Skeletal muscle cell (primary cell): Measurements from ENCODE around the gene PFKFB3.
A peak's percentile ranks its signal among the peaks of the same experiment; 100 is the strongest.
"Not testable (repeated sequence)": the region's sequence is repeated elsewhere in the genome, so short reads cannot be mapped to it uniquely, and the experiment has no call there.

Experiments used
- DNase-seq: peaks from one replicate; pipeline ENCODE4 v3.0.0-alpha.2; 2010; ENCODE audit warnings: low read depth
- H3K4me3 ChIP-seq: 2 replicates; pipeline ENCODE4 v1.5.1; 2011; ENCODE audit warnings: low read depth, mild to moderate bottlenecking, control low read depth, low read length, moderate library complexity

The PFKFB3 gene

GRCh38 chr10:6199131-6199733 lies 3.5 kb upstream of the PFKFB3 start:
- H3K4me3 ChIP-seq, result no peak overlapping the region
- DNase-seq, result no peak

- DNase-seq, result no peak
- peak overlapping the region; percentile 36 for H3K4me3 ChIP-seq
Observed at GRCh38 chr10:6200440-6200733, 2.3 kb upstream of the PFKFB3 start.

- H3K4me3 ChIP-seq, result peak overlapping the region; percentile 36
- no peak for DNase-seq
Observed at GRCh38 chr10:6200734-6201515, 1.8 kb upstream of the PFKFB3 start.

DNA sequence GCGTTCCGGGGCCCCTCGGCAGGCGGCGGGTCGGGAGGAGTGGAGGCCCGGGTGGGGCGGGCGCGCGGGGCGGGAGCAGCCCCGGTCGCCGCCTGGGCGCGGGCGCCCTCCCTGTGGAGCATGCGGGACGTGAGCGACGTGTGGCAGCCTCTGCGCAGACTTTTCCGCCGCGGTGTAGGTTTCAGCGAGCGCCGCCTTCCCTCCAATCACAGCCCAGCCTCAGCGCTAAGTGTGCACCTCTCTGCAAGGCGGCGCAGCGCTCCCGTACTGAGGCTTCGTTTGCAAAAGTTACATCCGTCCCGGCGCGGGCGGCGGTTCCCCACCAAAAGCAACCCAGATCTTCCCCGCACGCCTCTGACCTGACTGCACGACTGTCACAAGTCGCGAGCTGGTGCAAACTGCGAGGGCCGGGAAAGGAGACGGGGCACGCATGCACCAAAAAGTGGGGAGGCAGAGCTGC lies 1.2 kb upstream of the PFKFB3 start:
- H3K4me3 ChIP-seq, result peak overlapping the region; percentile 62
- peak; percentile 61 for DNase-seq

- no peak for DNase-seq
- peak overlapping the region; percentile 62 for H3K4me3 ChIP-seq
Observed at GRCh38 chr10:6202098-6202683, 541 bp upstream of the PFKFB3 start.

- no peak for DNase-seq
- H3K4me3 ChIP-seq, result peak overlapping the region; percentile 62
Observed at GRCh38 chr10:6203331-6204062, 765 bp downstream of the PFKFB3 start.

- peak overlapping the region; percentile 62 for H3K4me3 ChIP-seq
- DNase-seq, result no peak
Observed at GRCh38 chr10:6204063-6204340, 1.3 kb downstream of the PFKFB3 start.

DNA sequence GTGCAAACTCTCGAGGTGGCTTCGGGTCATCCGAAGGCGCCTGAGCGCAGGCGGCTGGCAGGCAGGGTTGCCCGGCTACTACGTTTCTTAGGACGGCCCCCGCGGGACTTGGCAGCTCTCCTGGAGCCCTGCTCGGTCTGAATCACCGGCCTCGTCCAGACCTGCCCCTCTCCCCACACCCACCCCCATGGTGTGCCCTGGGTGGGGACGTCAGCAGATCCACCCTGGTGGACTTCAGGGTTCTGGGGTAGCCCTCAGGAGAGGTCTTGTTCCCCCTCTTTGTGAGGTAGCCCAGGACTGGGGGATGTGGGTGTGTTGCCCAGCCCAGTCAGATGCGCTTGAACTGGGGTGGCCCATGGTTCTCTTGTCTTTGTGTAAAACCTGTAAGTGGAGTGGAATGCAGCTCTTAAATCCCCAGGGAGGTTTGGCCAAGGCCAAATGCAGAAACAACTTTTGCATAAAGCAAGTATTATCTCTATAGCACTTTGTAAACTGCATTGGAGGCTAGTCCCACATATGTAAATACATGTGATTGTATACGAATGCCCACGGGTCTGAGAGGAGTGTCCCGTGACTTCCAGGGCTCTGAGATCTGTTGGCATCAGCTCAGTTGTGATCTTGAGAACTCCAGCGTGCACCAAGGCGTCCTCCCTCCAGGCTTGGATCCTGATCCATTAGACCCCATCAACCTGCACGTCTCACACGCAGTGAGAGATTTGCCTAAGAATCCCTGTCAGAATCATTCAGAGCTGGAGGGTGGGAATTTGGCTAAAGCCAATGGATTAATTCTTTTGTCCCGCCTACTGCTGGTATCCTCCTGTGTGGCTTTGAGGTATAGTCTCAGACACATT lies 1.8 kb downstream of the PFKFB3 start:
- peak; percentile 61 for DNase-seq
- peak overlapping the region; percentile 62 for H3K4me3 ChIP-seq

DNA sequence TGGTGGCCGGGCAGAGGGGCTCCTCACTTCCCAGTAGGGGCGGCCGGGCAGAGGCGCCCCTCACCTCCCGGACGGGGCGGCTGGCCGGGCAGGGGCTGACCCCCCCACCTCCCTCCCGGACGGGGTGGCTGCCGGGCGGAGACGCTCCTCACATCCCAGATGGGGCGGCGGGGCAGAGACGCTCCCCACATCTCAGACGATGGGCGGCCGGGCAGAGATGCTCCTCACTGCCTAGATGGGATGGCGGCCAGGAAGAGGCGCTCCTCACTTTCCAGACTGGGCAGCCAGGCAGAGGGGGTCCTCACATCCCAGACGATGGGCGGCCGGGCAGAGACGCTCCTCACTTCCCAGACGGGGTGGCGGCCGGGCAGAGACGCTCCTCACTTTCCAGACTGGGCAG lies 3.8 kb downstream of the PFKFB3 start:
- H3K4me3 ChIP-seq, DNase-seq: not testable (repeated sequence)

DNA sequence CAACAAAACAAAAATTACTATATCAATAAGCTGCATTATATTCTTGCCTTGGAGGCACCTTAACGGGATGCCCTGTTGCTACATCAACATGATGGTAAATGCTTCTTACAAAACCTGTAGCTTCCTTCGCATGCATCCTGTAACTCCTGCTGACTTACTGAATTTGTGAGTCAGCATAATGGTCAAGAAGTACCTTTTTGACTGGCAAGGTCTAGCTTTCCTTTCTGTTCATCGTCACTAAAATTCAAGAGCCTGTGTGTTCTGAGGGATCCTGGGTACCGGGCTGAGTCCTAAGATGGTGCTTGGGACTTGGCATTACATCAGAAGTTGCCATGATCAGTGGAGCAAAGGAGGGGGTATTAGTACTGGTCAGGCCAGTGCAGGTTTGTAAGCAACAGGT lies 4.9 kb downstream of the PFKFB3 start:
- H3K4me3 ChIP-seq, result no peak overlapping the region
- no peak for DNase-seq

DNA sequence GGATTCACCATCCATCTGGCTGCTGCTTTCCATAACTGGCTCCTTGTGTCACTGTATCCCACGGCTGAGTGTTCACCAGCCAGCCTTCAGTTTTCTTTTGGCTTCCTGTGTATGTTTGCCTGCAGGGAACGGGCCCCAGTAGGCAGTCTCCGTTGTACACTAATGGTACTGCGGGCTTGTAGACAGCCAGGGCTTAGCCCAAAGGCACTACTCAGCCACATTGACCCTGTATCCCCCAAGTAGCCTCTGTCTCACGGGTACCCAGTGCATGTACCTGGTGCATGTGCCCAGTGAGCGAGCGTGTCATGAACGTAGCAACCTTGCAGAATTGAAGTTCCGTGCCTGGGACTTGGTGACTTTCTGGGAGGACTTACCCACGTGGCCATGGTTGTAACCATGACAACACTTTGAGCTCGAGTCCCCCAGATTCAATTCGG lies 6.1 kb downstream of the PFKFB3 start:
- no peak for DNase-seq
- no peak overlapping the region for H3K4me3 ChIP-seq

DNA sequence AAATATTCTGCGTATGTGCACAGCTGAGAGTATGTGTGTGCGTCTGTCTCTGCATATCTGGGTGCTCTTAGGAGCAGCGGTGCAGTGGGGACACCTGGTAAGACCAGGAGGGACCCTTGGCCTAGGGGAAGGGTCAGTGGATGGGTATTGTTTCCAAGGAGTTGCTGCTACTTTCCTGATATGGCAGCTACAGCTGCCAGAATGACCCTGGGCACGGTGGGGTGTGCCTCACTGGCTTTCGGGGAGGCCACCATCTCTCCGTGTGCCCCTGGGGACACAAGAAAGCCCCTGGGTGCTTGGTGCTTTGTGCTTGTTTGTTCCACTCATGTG lies 8.6 kb downstream of the PFKFB3 start:
- H3K4me3 ChIP-seq, result no peak overlapping the region

GRCh38 chr10:6211671-6212635 lies 9.2 kb downstream of the PFKFB3 start:
- no peak overlapping the region for H3K4me3 ChIP-seq
- no peak for DNase-seq

More for the DNA sequence above, 8.6 kb downstream of the PFKFB3 start:
- no peak for DNase-seq

DNA sequence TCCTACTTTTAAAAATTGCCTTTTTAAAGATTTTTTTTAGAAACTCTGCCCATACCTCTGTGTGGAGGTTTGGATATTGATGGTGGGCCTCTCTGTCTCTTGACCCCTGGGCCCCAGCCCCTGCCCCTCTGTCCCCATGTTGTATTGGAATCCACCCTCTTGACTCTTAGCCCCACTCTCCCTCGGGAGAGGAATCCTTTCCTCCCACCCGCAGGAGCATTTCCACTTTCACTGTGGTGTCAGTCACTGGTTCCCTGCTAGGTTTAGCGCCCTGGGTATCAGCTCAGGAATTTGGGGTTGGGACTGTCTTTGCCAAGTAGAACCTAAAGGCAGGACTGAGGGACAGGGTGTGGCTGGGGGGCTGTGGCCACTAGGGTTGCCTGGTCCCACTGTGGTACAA lies 10.1 kb downstream of the PFKFB3 start:
- H3K4me3 ChIP-seq, result no peak overlapping the region
- no peak for DNase-seq

- no peak overlapping the region for H3K4me3 ChIP-seq
- DNase-seq, result no peak
Observed at GRCh38 chr10:6213257-6213905, 10.6 kb downstream of the PFKFB3 start.

GRCh38 chr10:6213908-6214307 lies 11.2 kb downstream of the PFKFB3 start:
- no peak overlapping the region for H3K4me3 ChIP-seq
- no peak for DNase-seq

DNA sequence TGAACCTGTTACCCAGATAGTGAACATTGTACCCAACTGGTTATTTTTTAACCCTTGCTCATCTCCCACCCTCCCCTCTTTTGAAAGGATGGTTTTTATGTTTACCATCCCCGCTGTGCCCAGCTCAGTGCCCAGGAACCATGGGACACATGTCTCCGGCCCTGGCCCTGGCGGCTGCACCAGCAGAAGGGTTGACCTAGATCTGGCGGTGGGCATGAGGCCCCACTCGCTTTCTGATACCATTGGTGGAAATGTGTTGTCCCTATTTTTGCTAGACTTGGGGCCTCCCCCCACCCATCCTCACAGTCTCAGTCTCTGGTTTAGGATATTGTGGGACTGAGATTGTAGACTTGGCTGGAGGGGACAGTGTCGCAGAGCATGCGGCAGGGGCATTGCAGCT lies 11.9 kb downstream of the PFKFB3 start:
- DNase-seq, result no peak

GRCh38 chr10:6215241-6215640 lies 12.5 kb downstream of the PFKFB3 start:
- H3K4me3 ChIP-seq, result no peak overlapping the region
- no peak for DNase-seq

More for the DNA sequence above, 11.9 kb downstream of the PFKFB3 start:
- no peak overlapping the region for H3K4me3 ChIP-seq
